ENCODE measurements around the gene CAV3. TPM values are rescaled to one million over a fixed set of nuclear protein-coding genes. Genes with fewer than 3 reads are reported as not detected.

The CAV3 gene
- total RNA-seq, 1 donor from 2014 or later, result not detected

DNA sequence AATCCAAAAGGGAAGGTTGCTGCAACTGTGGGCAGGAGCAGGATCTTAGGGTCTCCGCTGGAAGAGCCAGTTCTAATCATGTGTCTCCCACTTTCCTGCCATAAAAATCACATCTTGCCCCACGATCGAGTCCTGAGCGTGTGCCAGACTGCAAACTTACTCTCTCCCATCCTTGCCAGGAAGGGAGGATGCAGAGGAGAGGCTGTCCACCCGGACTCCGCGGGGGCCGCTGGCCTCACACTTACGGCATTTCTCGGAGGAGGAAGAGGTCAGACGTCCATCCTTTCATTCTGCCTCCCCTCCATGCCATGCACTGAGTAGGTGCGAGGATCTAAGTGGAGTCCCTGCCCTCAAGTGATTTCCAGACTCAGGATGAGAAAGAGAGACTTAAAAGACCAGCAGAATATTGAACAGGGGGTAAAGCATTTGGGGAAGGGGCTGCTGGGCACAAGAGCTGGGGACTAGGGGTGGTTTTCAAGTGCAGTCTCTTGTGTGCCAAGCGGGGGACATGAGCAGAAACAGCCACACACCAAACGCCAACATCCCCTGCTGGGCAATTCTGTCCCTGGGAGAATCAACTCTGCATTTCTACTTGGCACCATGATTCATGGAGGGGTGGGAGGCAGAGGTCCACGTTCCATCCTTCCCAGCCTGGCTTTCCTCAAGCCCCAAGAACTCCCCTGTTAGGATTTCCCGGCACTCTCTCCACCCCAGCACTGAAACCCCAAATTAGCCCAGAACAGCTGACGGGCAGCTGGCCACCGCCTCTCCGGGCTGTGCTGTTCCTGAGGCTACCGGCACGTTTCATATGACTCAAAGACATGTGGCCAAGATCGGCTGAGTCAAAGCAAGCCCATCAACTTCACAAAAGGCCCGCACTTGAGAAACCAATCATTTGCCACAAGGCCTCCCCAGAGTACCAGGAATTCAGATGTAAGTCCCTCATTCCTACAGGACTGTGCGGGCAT, 24.2 kb downstream of the CAV3 start:
- H3K36me3 Mint-ChIP-seq (ENCODE audit: low read depth, unreplicated experiment), result no peaks in the 10 kb centered on the region
- TF ChIP-seq, protein P1, sequence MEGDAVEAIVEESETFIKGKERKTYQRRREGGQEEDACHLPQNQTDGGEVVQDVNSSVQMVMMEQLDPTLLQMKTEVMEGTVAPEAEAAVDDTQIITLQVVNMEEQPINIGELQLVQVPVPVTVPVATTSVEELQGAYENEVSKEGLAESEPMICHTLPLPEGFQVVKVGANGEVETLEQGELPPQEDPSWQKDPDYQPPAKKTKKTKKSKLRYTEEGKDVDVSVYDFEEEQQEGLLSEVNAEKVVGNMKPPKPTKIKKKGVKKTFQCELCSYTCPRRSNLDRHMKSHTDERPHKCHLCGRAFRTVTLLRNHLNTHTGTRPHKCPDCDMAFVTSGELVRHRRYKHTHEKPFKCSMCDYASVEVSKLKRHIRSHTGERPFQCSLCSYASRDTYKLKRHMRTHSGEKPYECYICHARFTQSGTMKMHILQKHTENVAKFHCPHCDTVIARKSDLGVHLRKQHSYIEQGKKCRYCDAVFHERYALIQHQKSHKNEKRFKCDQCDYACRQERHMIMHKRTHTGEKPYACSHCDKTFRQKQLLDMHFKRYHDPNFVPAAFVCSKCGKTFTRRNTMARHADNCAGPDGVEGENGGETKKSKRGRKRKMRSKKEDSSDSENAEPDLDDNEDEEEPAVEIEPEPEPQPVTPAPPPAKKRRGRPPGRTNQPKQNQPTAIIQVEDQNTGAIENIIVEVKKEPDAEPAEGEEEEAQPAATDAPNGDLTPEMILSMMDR (IDR thresholded peaks at IDR 0.05; ENCODE audit: unreplicated experiment), result no peak
- H3K4me3 Mint-ChIP-seq (ENCODE audit: unreplicated experiment), result no peak overlapping the region
- DNase-seq (ENCODE audit: low spot score), result no peak
- no peak overlapping the region for H3K27ac Mint-ChIP-seq (ENCODE audit: unreplicated experiment)
- H3K9me3 Mint-ChIP-seq (ENCODE audit: unreplicated experiment), result no peaks in the 10 kb centered on the region
- H3K4me1 Mint-ChIP-seq (ENCODE audit: unreplicated experiment), result peaks cover 4% of the 10 kb centered on the region
- H3K27me3 Mint-ChIP-seq (ENCODE audit: unreplicated experiment), result peaks cover 3% of the 10 kb centered on the region

DNA sequence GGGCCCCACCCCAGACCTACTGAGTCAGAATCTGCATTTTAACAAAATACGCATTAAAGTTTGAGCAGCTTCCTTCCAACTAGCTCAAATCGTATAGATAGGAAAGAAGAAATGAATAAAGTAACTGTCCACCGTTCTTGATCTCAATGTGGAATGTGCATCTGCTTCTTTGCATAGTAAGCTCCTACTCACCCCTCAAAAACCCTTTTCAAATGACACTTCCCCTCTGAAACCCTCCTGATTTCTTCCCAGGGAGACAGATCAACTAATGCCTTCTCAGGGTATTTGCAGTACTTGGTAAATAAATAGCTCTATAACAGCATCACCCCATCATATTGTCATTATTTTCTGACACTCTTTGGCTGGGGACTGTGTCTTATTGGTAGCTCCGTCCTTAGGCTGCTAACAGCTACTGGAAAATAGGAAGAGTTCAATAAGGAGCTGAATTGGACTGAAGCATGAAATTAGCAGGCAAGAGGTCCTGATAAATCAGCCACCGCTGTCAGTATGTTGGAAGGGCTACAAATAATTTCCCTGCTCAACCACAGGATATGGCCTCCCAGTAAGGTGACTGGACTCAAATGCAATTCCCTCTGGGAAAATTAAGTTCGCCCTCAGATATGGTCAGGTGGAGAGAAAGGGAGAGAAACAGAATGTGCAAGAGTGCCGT, 25.6 kb downstream of the CAV3 start:
- no peak for DNase-seq (ENCODE audit: low spot score)
- Mint-ChIP-seq H3K9me3 (ENCODE audit: unreplicated experiment) (no peaks in the 10 kb centered on the region), H3K4me3 (ENCODE audit: unreplicated experiment) (no peak overlapping the region), H3K27me3 (ENCODE audit: unreplicated experiment) (peaks cover 3% of the 10 kb centered on the region), H3K4me1 (ENCODE audit: unreplicated experiment) (no peaks in the 10 kb centered on the region), H3K36me3 (ENCODE audit: low read depth, unreplicated experiment) (no peaks in the 10 kb centered on the region), H3K27ac (ENCODE audit: unreplicated experiment) (no peak overlapping the region)
- TF ChIP-seq, protein P1 (IDR thresholded peaks at IDR 0.05; ENCODE audit: unreplicated experiment), result no peak

DNA sequence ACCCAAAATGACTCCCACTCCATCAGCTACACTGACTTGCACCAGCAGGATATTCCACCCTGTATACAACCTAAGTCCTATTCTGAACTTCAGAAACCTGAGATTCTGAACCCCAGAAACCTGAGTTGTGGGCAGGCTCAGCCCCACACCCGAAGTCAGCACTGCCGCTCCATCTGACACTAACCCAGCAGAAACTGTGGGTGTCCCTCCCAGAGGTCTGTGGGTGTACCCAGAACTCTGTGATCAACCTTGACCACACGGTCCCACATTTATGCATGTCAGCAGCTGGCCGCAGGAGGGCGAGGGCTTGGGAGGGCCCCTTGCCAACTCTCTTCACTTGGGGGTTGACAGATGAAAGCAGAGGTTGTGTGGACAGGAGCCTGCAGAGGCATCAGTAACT, 26.5 kb downstream of the CAV3 start:
- Mint-ChIP-seq H3K4me1 (ENCODE audit: unreplicated experiment) (peaks cover 1% of the 10 kb centered on the region), H3K4me3 (ENCODE audit: unreplicated experiment) (no peak overlapping the region), H3K36me3 (ENCODE audit: low read depth, unreplicated experiment) (no peaks in the 10 kb centered on the region), H3K27ac (ENCODE audit: unreplicated experiment) (no peak overlapping the region), H3K27me3 (ENCODE audit: unreplicated experiment) (peaks cover 3% of the 10 kb centered on the region), H3K9me3 (ENCODE audit: unreplicated experiment) (no peaks in the 10 kb centered on the region)
- TF ChIP-seq, protein P1 (IDR thresholded peaks at IDR 0.05; ENCODE audit: unreplicated experiment), result no peak
- DNase-seq (ENCODE audit: low spot score), result no peak

DNA sequence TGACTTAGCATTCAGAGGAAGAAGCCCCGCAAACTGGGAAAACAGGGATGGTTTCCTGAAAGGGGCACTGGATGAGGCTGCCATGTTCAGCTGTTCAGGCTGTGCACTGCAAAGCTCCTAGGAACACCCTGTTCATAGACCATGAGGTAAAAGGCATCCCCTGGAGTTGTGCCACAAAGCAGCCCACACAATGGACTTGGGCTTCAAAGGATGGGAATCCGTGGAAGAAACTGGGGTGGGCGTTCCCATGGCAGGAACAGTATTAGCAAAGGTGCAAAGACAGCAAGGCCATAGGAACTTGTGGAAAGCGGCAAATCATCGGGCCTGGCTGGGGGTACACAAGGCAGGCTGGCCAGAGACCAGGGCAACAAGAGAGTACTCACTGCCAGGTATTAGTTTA, 26.9 kb downstream of the CAV3 start:
- Mint-ChIP-seq H3K4me3 (ENCODE audit: unreplicated experiment) (no peak overlapping the region), H3K27ac (ENCODE audit: unreplicated experiment) (no peak overlapping the region), H3K4me1 (ENCODE audit: unreplicated experiment) (peaks cover 3% of the 10 kb centered on the region), H3K36me3 (ENCODE audit: low read depth, unreplicated experiment) (no peaks in the 10 kb centered on the region), H3K27me3 (ENCODE audit: unreplicated experiment) (peaks cover 3% of the 10 kb centered on the region), H3K9me3 (ENCODE audit: unreplicated experiment) (no peaks in the 10 kb centered on the region)
- TF ChIP-seq, protein P1 (IDR thresholded peaks at IDR 0.05; ENCODE audit: unreplicated experiment), result no peak
- DNase-seq (ENCODE audit: low spot score), result no peak

DNA sequence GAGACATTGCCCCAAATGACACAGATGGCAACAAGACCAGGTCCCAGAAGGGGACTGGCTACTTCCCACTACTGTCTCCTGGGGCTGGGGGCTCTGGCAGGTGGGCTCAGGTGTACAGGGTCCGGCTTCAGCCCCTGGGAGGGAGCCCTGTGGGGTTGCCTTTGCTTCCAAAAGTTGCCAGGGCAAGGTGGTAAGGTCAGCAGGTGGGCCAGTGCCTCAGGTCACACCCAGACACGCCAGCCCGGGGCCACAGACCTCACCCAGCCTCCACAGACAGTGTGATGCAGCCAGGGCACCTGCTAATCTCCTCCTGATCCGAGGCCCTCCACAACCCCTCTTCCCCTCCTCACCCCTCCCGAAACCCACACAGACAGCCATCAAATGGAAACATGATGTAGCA, 28.3 kb downstream of the CAV3 start:
- Mint-ChIP-seq H3K27ac (ENCODE audit: unreplicated experiment) (no peak overlapping the region), H3K4me1 (ENCODE audit: unreplicated experiment) (peaks cover 3% of the 10 kb centered on the region), H3K9me3 (ENCODE audit: unreplicated experiment) (no peaks in the 10 kb centered on the region), H3K4me3 (ENCODE audit: unreplicated experiment) (no peak overlapping the region), H3K27me3 (ENCODE audit: unreplicated experiment) (peaks cover 7% of the 10 kb centered on the region), H3K36me3 (ENCODE audit: low read depth, unreplicated experiment) (no peaks in the 10 kb centered on the region)
- TF ChIP-seq, protein P1 (IDR thresholded peaks at IDR 0.05; ENCODE audit: unreplicated experiment), result no peak
- no peak for DNase-seq (ENCODE audit: low spot score)
